GM11168 (cell line): ENCODE results near the gene TNS3.

Experiments
- in situ Hi-C: fragments of 300-500 bp; cut with MboI; formaldehyde crosslinking; loops from one replicate; pipeline ENCODE4 v1.12.0; 2022; ENCODE audit warnings: low sequenced_read_pairs; ENCODE audit not compliant: unreplicated experiment

Gene TNS3

GRCh38 chr7:47401611-47402570 is 180.0 kb downstream of the TNS3 start:
- in situ Hi-C loops, result no loop called here

- in situ Hi-C loops, result no loop called here
Measured at GRCh38 chr7:47400741-47401206, 181.1 kb downstream of the TNS3 start.

GRCh38 chr7:47400001-47400400 is 181.9 kb downstream of the TNS3 start:
- in situ Hi-C loops, result no loop called here

GRCh38 chr7:47394751-47395252 is 187.1 kb downstream of the TNS3 start:
- in situ Hi-C loops, result no loop called here

- in situ Hi-C loops, result no loop called here
Measured at GRCh38 chr7:47394216-47394615, 187.7 kb downstream of the TNS3 start.

GRCh38 chr7:47393406-47393805 is 188.5 kb downstream of the TNS3 start:
- in situ Hi-C loops, result no loop called here

GRCh38 chr7:47392241-47392759 is 189.6 kb downstream of the TNS3 start:
- in situ Hi-C loops, result no loop called here

- in situ Hi-C loops, result no loop called here
Measured at GRCh38 chr7:47391726-47392125, 190.2 kb downstream of the TNS3 start.

GRCh38 chr7:47390914-47391313 is 191.0 kb downstream of the TNS3 start:
- in situ Hi-C loops, result no loop called here

- in situ Hi-C loops, result no loop called here
Measured at GRCh38 chr7:47389923-47390630, 191.8 kb downstream of the TNS3 start.

- in situ Hi-C loops, result no loop called here
Measured at GRCh38 chr7:47389171-47389922, 192.6 kb downstream of the TNS3 start.

- in situ Hi-C loops, result no loop called here
Measured at GRCh38 chr7:47387506-47387905, 194.4 kb downstream of the TNS3 start.

- in situ Hi-C loops, result no loop called here
Measured at GRCh38 chr7:47386273-47386835, 195.6 kb downstream of the TNS3 start.

GRCh38 chr7:47385536-47386125 is 196.3 kb downstream of the TNS3 start:
- in situ Hi-C loops, result no loop called here

GRCh38 chr7:47384755-47385535 is 197.0 kb downstream of the TNS3 start:
- in situ Hi-C loops, result no loop called here

GRCh38 chr7:47383696-47384445 is 198.0 kb downstream of the TNS3 start:
- in situ Hi-C loops, result no loop called here

GRCh38 chr7:47383072-47383471 is 198.8 kb downstream of the TNS3 start:
- in situ Hi-C loops, result no loop called here

- in situ Hi-C loops, result no loop called here
Measured at GRCh38 chr7:47382200-47382599, 199.7 kb downstream of the TNS3 start.
